Activated T-cell treated with anti-CD3 and anti-CD28 coated beads, Interleukin-2, amount 50 U/mL, for 24 hours (primary cell): ENCODE measurements around the gene AKAP6.

Experiments
- DNase-seq: peaks from one replicate; pipeline ENCODE4 v3.0.0-alpha.2; 2020
- H3K27ac Mint-ChIP-seq: 2 replicates; pipeline ENCODE4 v1.8.0; 2020; ENCODE audit warnings: mild to moderate bottlenecking, mixed read lengths
- H3K27me3 Mint-ChIP-seq: 2 replicates; pipeline ENCODE4 v1.8.0; 2020; ENCODE audit warnings: mixed read lengths
- H3K36me3 Mint-ChIP-seq: 2 replicates; pipeline ENCODE4 v1.8.0; 2020; ENCODE audit warnings: low read depth, mixed read lengths
- H3K4me1 Mint-ChIP-seq: 2 replicates; pipeline ENCODE4 v1.8.0; 2020; ENCODE audit warnings: low read depth, mixed read lengths
- H3K4me3 Mint-ChIP-seq: 2 replicates; pipeline ENCODE4 v1.8.0; 2020; ENCODE audit warnings: mild to moderate bottlenecking, moderate library complexity, mixed read lengths
- H3K9me3 Mint-ChIP-seq: 2 replicates; pipeline ENCODE4 v1.8.0; 2020; ENCODE audit warnings: mixed read lengths

The AKAP6 gene

DNA sequence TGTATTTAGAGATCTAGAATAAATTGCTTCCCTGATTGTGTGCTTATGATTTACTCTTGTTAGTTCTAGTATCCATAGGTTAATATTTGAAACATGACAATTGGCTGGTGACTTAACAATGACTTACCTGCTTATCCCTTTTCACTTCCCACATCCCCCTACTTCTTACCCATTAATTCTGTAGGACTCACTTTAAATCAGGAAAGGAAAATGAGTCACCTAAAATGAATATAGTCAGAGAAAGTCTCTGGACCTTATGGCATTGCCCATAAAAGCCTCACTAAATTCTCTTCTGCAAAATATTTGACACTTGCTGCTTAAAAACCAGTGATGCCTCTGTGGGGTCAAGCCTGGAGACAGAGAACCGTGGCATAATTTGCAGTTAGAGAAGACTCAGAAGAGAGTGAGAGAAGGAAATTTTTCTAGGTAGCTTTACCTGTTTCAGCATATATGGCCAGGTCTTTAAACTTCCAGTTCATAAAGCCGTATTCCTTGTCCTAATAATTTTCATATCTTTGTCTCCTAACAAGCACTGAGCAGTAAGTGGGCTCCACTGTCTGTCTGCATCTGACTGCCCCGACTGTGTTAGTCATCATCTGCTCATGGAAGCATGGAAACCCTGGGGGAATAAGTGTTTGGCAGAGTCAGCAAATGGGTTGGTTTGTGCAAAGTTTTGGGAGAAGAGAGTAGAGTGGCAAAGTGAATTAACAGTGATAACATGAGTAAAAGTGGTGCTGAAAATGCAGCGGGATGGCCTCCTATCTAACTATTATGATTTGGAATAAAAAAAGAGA is 294.4 kb downstream of the AKAP6 start:
- Mint-ChIP-seq H3K9me3 (peaks cover 2% of the 10 kb centered on the region), H3K4me3 (no peak overlapping the region), H3K36me3 (no peaks in the 10 kb centered on the region), H3K4me1 (no peaks in the 10 kb centered on the region), H3K27me3 (peaks cover 5% of the 10 kb centered on the region), H3K27ac (no peak overlapping the region)
- DNase-seq: no peak

DNA sequence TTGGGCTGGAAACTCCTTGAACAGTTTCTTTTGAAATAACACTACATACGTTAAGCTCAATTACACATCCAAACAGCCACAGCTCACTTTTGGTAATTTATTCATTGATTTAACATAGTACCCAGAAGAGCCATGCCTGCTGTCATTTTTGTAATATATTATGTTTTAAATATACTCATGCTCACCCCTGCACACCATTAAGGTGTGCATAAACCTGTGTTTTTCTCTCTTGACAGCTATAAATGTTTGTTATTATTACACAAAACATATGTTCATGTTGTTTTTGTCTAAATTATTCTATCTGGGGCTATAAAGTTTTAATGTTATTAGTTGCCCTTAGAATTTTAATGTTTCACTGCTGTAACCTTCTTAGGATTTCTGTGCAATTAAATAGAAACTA is 296.1 kb downstream of the AKAP6 start:
- Mint-ChIP-seq H3K27me3 (peaks cover 4% of the 10 kb centered on the region), H3K9me3 (peaks cover 2% of the 10 kb centered on the region), H3K27ac (no peak overlapping the region), H3K4me3 (no peak overlapping the region), H3K36me3 (no peaks in the 10 kb centered on the region), H3K4me1 (no peaks in the 10 kb centered on the region)
- DNase-seq: no peak

DNA sequence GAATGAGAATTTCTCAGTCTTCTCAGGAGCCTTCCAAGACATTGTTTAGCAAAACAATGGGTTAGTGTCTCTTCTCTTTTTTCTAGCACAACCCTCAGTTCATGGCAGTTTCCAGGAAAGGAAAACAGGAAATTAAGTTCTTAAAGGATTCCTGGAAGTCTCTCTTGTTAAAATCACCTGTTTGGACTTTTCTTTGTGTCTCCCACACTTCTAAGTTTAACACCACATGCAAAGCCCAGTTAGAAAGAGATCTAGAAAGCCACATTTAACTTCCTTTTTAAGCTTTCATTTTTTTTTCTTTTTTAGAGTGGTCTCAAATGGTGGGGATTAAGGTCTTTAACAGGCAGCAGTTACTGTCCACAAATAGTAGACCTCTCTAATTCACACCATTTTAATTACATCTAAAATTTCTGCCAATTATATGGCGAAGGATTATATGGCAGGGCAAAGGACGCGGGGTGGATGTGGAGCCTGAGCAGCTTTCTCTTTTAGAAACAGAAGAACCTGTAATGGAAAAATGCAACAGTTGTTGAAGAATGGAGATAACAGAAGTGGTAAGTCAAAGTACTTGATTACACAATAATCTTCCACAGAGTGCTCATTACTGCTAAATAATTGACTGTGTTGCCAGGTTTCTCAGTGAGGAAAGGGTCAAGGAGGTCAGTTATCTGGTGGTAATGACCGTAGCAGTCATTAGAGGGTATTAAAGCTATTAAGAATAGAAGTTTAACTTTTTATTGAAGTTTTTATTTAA is 298.6 kb downstream of the AKAP6 start:
- no peak overlapping the region for H3K27ac Mint-ChIP-seq
- H3K4me1 Mint-ChIP-seq: no peaks in the 10 kb centered on the region
- no peak for DNase-seq
- no peak overlapping the region for H3K4me3 Mint-ChIP-seq
- H3K27me3 Mint-ChIP-seq: no peaks in the 10 kb centered on the region
- H3K36me3 Mint-ChIP-seq: no peaks in the 10 kb centered on the region
- H3K9me3 Mint-ChIP-seq: peaks cover 2% of the 10 kb centered on the region

DNA sequence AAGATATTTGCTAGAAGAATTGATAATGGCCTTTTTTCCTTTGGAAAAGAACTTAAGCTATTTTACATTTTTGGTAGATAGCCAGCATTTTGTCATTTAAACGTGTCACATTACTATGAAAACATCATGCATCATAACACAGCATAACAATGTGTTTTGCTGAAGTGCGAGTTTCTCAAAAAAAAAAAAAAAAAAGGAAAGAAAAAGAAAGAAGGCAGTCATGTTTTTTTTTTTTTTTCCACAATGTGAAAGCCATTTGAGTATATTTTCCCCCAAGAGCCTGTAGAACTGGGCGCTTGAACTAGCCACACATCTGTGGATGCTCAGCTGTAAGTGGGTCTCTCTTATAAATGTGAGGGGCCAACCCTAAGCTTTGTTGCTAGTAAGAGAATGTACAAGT is 300.1 kb downstream of the AKAP6 start:
- no peaks in the 10 kb centered on the region for H3K4me1 Mint-ChIP-seq
- no peak overlapping the region for H3K4me3 Mint-ChIP-seq
- H3K27ac Mint-ChIP-seq: no peak overlapping the region
- DNase-seq: no peak
- H3K36me3 Mint-ChIP-seq: no peaks in the 10 kb centered on the region
- peaks cover 2% of the 10 kb centered on the region for H3K9me3 Mint-ChIP-seq
- H3K27me3 Mint-ChIP-seq: no peaks in the 10 kb centered on the region

GRCh38 chr14:32630701-32631100 is 301.6 kb downstream of the AKAP6 start:
- H3K36me3 Mint-ChIP-seq: no peaks in the 10 kb centered on the region
- H3K4me3 Mint-ChIP-seq: no peak overlapping the region
- peaks cover 2% of the 10 kb centered on the region for H3K9me3 Mint-ChIP-seq
- H3K27ac Mint-ChIP-seq: no peak overlapping the region
- no peaks in the 10 kb centered on the region for H3K27me3 Mint-ChIP-seq
- DNase-seq: no peak
- no peaks in the 10 kb centered on the region for H3K4me1 Mint-ChIP-seq

GRCh38 chr14:32633224-32633859 is 304.2 kb downstream of the AKAP6 start:
- Mint-ChIP-seq H3K9me3 (no peaks in the 10 kb centered on the region), H3K27ac (no peak overlapping the region), H3K36me3 (no peaks in the 10 kb centered on the region), H3K27me3 (no peaks in the 10 kb centered on the region), H3K4me3 (no peak overlapping the region), H3K4me1 (no peaks in the 10 kb centered on the region)
- no peak for DNase-seq

- no peak for DNase-seq
- Mint-ChIP-seq H3K27ac (no peak overlapping the region), H3K9me3 (no peaks in the 10 kb centered on the region), H3K4me3 (no peak overlapping the region), H3K27me3 (no peaks in the 10 kb centered on the region), H3K4me1 (no peaks in the 10 kb centered on the region), H3K36me3 (no peaks in the 10 kb centered on the region)
Observed at GRCh38 chr14:32633930-32634329, 304.8 kb downstream of the AKAP6 start.

DNA sequence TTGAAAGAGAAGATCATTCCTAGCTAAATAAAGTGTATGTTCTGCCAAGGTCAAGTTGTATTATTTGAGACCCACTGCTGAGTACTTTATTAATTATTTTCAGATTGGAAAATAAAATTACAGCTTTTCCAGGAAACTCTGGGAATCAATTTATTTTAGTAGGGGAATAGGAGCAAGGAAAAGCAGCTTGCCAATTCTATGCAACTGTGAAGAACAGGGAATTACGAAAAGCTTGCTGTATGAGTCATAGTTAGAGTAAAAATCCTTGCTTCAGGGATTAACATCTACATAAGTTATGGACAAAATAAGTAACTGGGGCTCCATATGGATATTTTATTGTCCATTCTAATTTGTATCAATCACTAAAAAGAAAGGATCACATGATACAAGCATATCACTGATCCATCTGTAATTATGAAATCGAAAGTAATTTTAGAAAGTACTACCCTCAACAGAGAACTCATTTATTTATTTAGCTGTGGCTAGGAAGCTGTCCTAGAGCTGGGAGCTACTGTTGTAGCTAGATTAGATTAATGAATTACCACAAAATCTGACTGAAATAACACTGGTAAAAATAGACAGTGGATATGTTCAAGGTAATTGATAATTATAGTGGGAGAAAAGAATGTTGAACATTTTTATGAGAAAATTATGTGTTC is 306.1 kb downstream of the AKAP6 start:
- Mint-ChIP-seq H3K9me3 (no peaks in the 10 kb centered on the region), H3K4me1 (no peaks in the 10 kb centered on the region), H3K36me3 (no peaks in the 10 kb centered on the region), H3K27ac (no peak overlapping the region), H3K27me3 (no peaks in the 10 kb centered on the region), H3K4me3 (no peak overlapping the region)
- DNase-seq: no peak

GRCh38 chr14:32637582-32637981 is 308.5 kb downstream of the AKAP6 start:
- Mint-ChIP-seq H3K4me3 (no peak overlapping the region), H3K36me3 (no peaks in the 10 kb centered on the region), H3K9me3 (no peaks in the 10 kb centered on the region), H3K27ac (no peak overlapping the region), H3K27me3 (no peaks in the 10 kb centered on the region), H3K4me1 (no peaks in the 10 kb centered on the region)
- DNase-seq: no peak

DNA sequence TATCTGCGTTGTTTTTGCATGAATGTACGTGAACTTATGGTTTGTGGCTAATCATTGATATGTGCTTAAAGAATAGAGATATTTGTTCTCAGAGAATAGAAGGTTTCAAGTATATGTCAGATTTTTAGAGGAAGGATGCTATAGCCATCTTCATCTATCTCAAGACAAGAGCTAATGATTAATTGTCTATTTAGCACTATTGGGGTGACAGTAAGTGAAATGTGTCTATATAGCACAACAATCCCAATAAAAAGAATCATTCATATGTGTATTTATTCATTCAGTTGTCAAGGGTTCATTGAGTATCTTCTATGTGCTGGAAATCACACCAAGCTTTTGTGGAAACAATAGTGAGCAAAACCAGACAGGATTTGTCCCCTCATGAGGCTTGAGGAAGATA is 310.1 kb downstream of the AKAP6 start:
- Mint-ChIP-seq H3K36me3 (no peaks in the 10 kb centered on the region), H3K4me1 (no peaks in the 10 kb centered on the region), H3K9me3 (no peaks in the 10 kb centered on the region), H3K4me3 (no peak overlapping the region), H3K27ac (no peak overlapping the region), H3K27me3 (no peaks in the 10 kb centered on the region)
- no peak for DNase-seq

DNA sequence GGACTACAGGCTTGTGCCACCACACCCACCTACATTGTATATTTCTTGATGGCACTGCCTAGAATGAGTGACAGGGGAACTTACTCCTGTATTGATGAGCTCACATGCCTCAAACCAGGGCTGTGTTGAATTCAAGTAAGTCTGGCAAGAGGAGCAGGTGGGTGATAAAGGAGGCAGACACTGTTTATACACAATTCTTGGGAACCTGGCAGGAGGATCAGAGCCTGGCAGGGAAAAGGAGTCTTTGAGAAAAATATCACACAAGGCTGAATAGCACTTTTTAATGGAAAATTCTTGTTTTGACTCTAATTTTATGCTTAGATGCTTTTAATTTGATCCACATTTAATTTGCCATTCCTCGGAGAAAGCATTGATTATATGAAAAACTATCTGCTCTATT is 316.5 kb downstream of the AKAP6 start:
- no peaks in the 10 kb centered on the region for H3K4me1 Mint-ChIP-seq
- no peak for DNase-seq
- H3K9me3 Mint-ChIP-seq: no peaks in the 10 kb centered on the region
- no peaks in the 10 kb centered on the region for H3K27me3 Mint-ChIP-seq
- no peak overlapping the region for H3K27ac Mint-ChIP-seq
- no peak overlapping the region for H3K4me3 Mint-ChIP-seq
- no peaks in the 10 kb centered on the region for H3K36me3 Mint-ChIP-seq

DNA sequence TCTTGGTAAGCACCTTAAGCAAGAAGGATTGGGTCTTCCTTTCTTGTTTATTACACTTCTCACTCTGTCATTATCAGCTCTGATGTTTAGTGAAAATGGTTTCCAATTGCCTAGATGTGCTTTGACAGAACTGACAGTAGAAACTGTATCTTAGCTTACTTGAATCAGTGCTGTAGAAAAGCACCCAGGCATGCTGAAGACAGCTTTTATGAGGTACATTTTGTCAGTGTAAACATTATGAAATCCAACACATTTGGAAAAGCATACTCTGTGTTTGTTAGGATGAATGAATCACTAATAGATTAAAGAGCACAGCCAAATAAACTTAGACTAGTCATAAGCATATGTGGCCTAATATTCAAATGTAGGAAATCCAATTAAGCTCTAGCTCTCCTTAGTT is 319.3 kb downstream of the AKAP6 start:
- no peaks in the 10 kb centered on the region for H3K9me3 Mint-ChIP-seq
- H3K36me3 Mint-ChIP-seq: no peaks in the 10 kb centered on the region
- no peak for DNase-seq
- H3K4me1 Mint-ChIP-seq: no peaks in the 10 kb centered on the region
- no peaks in the 10 kb centered on the region for H3K27me3 Mint-ChIP-seq
- H3K4me3 Mint-ChIP-seq: no peak overlapping the region
- no peak overlapping the region for H3K27ac Mint-ChIP-seq

- Mint-ChIP-seq H3K4me1 (no peaks in the 10 kb centered on the region), H3K36me3 (no peaks in the 10 kb centered on the region)
Observed at GRCh38 chr14:32650030-32650429, 320.9 kb downstream of the AKAP6 start.

GRCh38 chr14:32650665-32651064 is 321.6 kb downstream of the AKAP6 start:
- Mint-ChIP-seq H3K9me3 (no peaks in the 10 kb centered on the region), H3K4me3 (no peak overlapping the region), H3K27ac (no peak overlapping the region), H3K27me3 (no peaks in the 10 kb centered on the region), H3K4me1 (no peaks in the 10 kb centered on the region), H3K36me3 (no peaks in the 10 kb centered on the region)
- DNase-seq: no peak

More at GRCh38 chr14:32650030-32650429, 320.9 kb downstream of the AKAP6 start:
- Mint-ChIP-seq H3K27ac (no peak overlapping the region), H3K4me3 (no peak overlapping the region), H3K27me3 (no peaks in the 10 kb centered on the region), H3K9me3 (no peaks in the 10 kb centered on the region)
- DNase-seq: no peak
